Stimulated activated CD4-positive, alpha-beta T cell treated with anti-CD3 and anti-CD28 coated beads, Interleukin-4, amount 100 ng/mL, for 48 hours (primary cell): ENCODE data around the gene DLD.
"Not testable (repeated sequence)": the region's sequence is repeated elsewhere in the genome, so short reads cannot be mapped to it uniquely, and the experiment has no call there.

Experiments used
- DNase-seq, 2 donors: peaks; one replicate each; pipeline ENCODE4 v3.0.0-alpha.2; 2020; ENCODE audit warnings: low read depth in 2 of 2

DLD gene

DNA sequence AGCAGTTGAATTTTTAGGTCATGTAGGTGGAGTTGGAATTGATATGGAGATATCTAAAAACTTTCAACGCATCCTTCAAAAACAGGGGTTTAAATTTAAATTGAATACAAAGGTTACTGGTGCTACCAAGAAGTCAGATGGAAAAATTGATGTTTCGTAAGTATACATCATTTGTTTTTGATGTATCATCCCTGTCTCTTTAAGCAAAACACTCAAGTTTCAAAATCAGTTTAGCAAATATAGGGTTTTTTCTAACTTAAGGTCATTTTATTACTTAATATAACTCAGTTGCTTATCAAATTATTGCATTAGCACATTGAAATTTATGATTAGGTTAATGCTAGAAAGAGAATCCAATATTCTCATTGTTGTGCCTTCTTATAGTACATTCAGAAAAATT is 24.6 kb downstream of the DLD start:
- DNase-seq: no peak

DNA sequence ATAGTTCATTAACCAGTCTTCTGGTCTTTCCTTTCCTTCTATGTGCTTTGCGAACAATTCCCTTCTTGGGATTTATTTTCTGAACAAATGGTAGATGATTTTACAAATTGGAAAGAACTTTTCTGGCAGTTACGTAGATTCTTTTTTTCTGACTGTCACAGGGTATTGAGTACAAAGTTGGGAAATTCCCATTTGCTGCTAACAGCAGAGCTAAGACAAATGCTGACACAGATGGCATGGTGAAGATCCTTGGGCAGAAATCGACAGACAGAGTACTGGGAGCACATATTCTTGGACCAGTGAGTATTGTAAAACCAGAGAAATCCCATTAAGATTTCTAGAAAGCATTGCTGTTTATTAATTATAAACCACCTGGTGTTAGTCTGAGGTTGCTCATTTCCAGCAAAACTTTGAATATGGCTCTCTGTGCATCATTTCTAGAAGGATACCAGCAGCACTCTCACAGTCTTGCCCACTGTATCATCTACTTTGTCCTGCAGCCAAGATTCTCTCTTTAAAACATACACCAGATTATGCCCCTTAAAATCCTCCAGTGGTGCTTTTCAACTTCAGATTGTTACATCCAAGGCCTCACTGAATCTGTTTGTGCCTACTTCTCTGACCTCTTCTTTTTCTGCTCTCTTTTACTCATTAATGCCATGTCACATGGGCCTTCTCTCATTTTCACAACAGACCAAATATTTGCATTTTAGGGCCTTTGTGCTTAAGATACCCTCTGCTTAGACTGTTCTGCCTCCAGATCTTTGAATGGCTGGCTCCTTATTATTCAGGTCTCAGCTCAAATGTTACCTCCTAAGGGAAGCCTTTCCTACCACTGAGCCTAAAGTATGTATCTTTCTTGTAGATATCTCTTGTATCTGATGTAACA is 27.0 kb downstream of the DLD start:
- DNase-seq: no peak

- no peak for DNase-seq
These were observed 28.0 kb downstream of the DLD start for GRCh38 chr7:107918948-107919347.

- no peak for DNase-seq
These were observed 29.2 kb downstream of the DLD start for GRCh38 chr7:107920048-107920772.

- not testable (repeated sequence) for DNase-seq
These were observed 30.8 kb downstream of the DLD start for GRCh38 chr7:107921826-107922225.

GRCh38 chr7:107922886-107923285 is 31.9 kb downstream of the DLD start:
- no peak for DNase-seq

DNA sequence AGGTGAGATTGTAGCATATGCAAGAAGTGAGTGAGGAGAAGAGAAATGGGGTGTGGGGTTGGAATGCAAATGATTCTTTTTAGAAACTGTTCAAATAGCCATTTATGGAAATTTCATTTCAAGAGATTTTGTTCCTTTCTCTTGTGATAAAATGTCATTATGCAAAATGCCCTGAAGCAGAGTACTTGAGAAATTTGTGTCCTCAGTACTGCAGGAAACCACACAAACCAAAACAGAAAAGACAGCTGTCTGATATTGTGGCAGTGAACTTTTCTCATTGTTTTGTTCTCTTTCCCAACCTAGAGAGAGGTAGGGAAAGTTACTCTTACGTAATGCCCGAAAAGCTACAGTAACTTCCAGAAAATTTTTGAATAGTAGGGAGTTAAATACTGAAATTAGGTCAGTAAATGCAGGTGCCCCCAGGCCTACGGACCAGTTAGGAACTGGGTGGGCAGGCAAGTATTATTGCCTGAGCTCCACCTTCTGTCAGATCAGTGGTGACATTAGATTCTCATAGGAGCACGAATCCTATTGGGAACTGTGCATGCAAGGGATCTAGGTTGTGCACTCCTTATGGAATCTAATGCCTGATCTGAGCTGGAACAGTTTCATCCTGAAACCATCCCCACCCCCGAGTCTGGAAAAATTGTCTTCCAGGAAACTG is 34.0 kb downstream of the DLD start:
- DNase-seq: no peak

DNA sequence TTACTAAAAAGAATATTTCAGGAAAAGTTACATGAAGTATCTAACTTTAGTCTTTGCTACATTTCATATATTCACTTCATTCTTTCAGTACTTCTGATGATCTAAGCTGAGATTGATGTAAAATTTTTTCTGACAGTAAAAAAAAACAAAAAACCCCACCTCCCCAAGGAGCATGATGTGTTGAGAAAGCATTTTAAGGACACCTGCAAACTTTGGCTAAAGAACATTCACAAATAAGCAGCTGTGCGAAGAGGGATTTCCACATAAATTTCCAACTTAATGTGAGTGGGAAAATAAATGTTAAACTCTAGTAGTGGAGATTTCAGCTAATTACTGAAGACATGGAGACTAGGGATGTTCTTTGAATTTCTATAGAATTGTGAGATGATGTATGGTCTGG is 35.5 kb downstream of the DLD start:
- no peak for DNase-seq

GRCh38 chr7:107931740-107932515 is 40.9 kb downstream of the DLD start:
- DNase-seq: no peak

DNA sequence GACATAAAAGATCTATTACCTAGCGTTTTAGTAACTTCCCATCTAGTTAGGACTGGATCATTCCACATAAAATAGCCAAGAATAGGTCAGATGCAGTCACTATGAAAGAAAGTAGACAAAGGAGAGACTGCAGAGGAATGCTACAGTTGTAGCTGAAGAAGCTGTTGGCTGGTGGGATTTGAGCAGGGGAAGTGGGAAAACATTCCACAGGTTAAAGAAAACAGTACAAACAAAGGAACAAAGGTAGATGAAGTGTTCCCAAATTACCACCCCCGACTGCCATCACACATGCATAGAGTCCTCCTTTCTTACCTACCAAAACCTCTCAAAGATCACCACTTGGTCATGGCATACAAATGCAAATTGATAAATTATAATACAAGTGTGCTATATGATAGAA is 41.8 kb downstream of the DLD start:
- no peak for DNase-seq

- no peak for DNase-seq
These were observed 42.5 kb downstream of the DLD start for GRCh38 chr7:107933386-107934013.

DNA sequence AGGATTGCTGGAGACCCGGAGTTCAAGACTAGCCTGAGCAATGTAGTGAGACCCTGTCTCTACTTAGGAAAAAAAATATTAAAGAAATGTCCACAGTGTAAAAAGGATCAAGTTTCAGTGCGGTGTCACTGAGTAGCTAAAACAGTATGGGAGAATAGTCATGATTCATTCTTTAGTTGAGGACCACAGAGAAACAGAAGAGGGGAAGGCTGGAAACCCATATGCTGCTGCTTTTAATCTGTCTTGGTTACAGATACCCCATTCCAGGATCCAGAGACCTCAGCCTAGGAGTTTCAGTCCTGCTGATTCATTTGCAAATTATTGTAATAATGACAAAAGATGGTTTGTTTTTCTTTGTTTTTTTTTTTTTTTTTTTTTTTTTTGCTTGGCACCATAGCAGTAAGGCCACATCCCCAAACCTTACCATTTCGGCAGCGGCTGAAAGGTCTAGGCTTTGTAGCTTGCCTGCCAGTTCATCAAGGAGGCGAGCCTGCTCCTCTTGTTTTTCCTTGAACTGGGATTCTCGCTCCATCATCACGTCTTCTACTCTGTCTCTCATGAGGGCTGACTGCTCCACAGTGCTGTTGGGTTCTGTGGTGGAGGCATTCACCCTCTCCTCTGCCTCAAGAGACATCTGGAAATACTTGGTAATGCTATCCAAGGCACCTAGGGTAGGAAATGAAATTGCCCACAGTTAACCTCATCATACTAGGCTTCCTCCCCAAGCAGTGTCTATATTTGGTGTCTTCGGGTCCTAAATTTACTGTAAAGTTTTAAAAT is 44.2 kb downstream of the DLD start:
- DNase-seq: no peak

DNA sequence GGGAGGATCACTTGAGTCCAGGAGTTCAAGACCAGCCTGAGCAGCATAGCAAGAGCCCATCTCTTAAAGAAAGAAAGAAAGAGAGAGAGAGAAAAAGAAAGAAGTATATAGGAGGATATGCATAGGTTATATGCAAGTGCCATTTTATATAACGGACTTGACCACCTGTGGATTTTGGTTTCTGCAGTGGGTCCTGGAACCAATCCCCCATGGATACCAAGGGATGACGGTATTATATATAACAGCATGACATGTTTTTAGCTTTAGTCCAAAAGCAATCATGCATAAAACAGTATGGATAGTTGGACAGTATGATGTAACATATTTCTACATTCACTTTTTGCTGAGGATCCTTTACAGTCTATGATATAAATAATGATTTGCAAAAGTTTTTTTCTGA is 45.3 kb downstream of the DLD start:
- no peak for DNase-seq

GRCh38 chr7:107937531-107937930 is 46.5 kb downstream of the DLD start:
- DNase-seq: no peak

GRCh38 chr7:107938456-107939250 is 47.7 kb downstream of the DLD start:
- no peak for DNase-seq

DNA sequence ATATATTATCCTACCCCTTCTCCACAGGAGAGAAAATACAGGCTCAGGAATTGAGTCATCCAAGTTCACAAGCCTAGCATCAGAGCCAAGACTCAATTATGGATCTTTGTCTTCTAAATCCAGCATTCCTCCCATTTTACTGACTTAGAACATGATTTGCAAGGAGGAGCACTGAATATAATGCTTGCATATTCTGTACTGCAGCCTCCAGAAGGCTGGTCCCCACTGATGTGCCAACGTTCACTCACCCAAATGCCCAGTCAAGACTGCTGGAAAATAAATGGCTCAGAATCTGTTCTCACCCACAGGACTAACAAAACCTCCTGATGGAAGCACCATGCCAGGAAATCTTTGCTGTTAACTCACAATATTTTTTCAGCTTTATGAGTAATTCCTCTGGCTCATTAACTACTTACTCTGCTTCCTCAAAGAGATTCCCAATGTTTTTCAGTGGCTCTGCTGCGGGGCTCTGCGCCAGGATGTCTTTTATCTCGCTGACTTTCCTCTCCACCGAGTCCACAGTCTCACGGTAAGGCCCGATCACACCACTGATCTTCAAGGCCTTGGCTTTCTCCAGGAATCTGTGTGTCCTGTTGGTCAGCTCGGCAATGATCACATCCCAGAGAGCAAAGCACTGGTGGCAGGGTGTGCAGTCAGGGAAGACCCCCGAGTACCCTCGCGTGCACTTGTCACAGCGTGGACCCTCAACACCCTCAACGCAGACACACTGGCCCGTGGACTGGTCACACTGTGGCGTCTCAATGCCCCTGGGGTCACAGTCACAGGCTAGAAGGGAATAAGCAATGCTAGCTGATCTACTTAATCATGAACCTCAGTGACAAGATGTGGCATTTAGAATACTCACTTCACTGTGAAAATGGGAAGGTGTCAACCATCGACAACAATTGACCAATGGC is 48.8 kb downstream of the DLD start:
- DNase-seq: no peak

- DNase-seq: no peak
These were observed 50.0 kb downstream of the DLD start for GRCh38 chr7:107940951-107941350.

- DNase-seq: no peak
These were observed 52.0 kb downstream of the DLD start for GRCh38 chr7:107943018-107943417.
